ENCODE measurements around the gene DISP2.
A peak's percentile ranks its signal among the peaks of the same experiment; 100 is the strongest.

The DISP2 gene

GRCh38 chr15:40405501-40406381, 47.7 kb downstream of the DISP2 start, which contains the start of gene IVD:
Gene IVD (plus strand): TSS chr15:40405795. CDS start chr15:40405828, 33 bp downstream.
- peak; percentile 88 for DNase-seq (ENCODE audit: extremely low read depth, low read depth)
- TF ChIP-seq CTCF (IDR thresholded peaks at IDR 0.05; ENCODE audit: low read depth, low read length): no peak

GRCh38 chr15:40407330-40407990, 49.4 kb downstream of the DISP2 start:
- no peak for DNase-seq (ENCODE audit: extremely low read depth, low read depth)
- no peak for TF ChIP-seq CTCF (IDR thresholded peaks at IDR 0.05; ENCODE audit: low read depth, low read length)

- TF ChIP-seq CTCF (IDR thresholded peaks at IDR 0.05; ENCODE audit: low read depth, low read length): no peak
- no peak for DNase-seq (ENCODE audit: extremely low read depth, low read depth)
Measured at GRCh38 chr15:40409366-40409765, 51.3 kb downstream of the DISP2 start.

- TF ChIP-seq CTCF (IDR thresholded peaks at IDR 0.05; ENCODE audit: low read depth, low read length): no peak
- no peak for DNase-seq (ENCODE audit: extremely low read depth, low read depth)
Measured at GRCh38 chr15:40410476-40410875, 52.5 kb downstream of the DISP2 start.

- no peak for DNase-seq (ENCODE audit: extremely low read depth, low read depth)
- TF ChIP-seq CTCF (IDR thresholded peaks at IDR 0.05; ENCODE audit: low read depth, low read length): no peak
Measured at GRCh38 chr15:40412095-40412759, 54.2 kb downstream of the DISP2 start.

- DNase-seq (ENCODE audit: extremely low read depth, low read depth): no peak
- no peak for TF ChIP-seq CTCF (IDR thresholded peaks at IDR 0.05; ENCODE audit: low read depth, low read length)
Measured at GRCh38 chr15:40413036-40413435, 55.0 kb downstream of the DISP2 start.

Data from AG09319 (cell line).